ENCODE data around the gene ATP5PD.
"Not testable (repeated sequence)": the region's sequence is repeated elsewhere in the genome, so short reads cannot be mapped to it uniquely, and the experiment has no call there.

ATP5PD gene

DNA sequence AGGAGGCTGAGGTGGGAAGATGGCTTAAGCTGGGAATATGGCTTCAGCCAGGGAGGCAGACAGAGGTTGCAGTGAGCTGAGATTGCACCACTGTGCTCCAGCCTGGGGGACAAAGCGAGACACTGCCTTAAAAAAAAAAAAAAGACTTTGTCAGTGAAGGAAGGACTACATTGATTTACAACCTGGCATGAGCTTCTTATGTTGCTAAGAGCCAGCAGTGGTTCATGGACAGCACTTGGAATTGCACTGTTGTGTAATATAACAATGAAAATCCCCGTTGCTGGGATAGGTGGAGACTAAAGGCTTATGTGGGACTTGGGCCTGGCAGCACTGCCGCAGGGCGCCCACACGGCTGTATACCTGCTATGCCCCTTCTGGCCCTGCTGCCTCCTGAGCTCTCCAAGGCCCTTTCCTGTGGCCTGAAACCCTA is 26.9 kb upstream of the ATP5PD start:
- H2AFZ ChIP-seq (ENCODE audit: low read depth, low read length), result no peak overlapping the region
- WGBS, result 75% methylated on average over 5 of the region's 5 CpGs
- H4K91ac ChIP-seq (ENCODE audit: low read length), result no peak overlapping the region
- H3K79me1 ChIP-seq (replicated peaks; ENCODE audit: low read length, poor library complexity, severe bottlenecking), result peaks cover 2% of the 10 kb centered on the region
- H3K9me3 ChIP-seq (ENCODE audit: control insufficient read depth, low read length), result no peaks in the 10 kb centered on the region
- no peak overlapping the region for H3K4me2 ChIP-seq (ENCODE audit: low read length, poor library complexity, severe bottlenecking)
- DNase-seq, result peak; percentile 66
- H3K14ac ChIP-seq (ENCODE audit: low read length in 2 of 2), result no peak overlapping the region
- H3K18ac ChIP-seq (ENCODE audit: low read depth in 1 of 2, low read length in 2 of 2), result peak overlapping the region in 1 of 2 experiments; percentile 72
- peaks cover 0 to 2% of the 10 kb centered on the region in 2 experiments for H3K36me3 ChIP-seq (ENCODE audit: control insufficient read depth in 1 of 2, insufficient read depth in 2 of 2, low read depth in 1 of 2, low read length in 2 of 2)
- H2BK5ac ChIP-seq (ENCODE audit: low read depth, low read length, poor library complexity, severe bottlenecking), result no peak overlapping the region
- H3K27ac ChIP-seq (ENCODE audit: low read length, poor library complexity, severe bottlenecking), result no peak overlapping the region
- H3K27me3 ChIP-seq (ENCODE audit: control insufficient read depth in 1 of 2, insufficient read depth in 1 of 2, low read length in 2 of 2), result no peaks in the 10 kb centered on the region
- H3K23ac ChIP-seq (ENCODE audit: low read length in 2 of 2), result no peak overlapping the region
- no peak overlapping the region for H3K9ac ChIP-seq (ENCODE audit: low read length)
- H4K8ac ChIP-seq (ENCODE audit: low read length), result no peak overlapping the region
- H3K4ac ChIP-seq (ENCODE audit: low read depth in 1 of 2, low read length in 2 of 2), result no peak overlapping the region
- peak overlapping the region; percentile 39 for H2AK5ac ChIP-seq (ENCODE audit: low read length, severe bottlenecking)
- H2BK120ac ChIP-seq (ENCODE audit: low read depth, low read length), result no peak overlapping the region
- peak overlapping the region in 1 of 2 experiments; percentile 63 for H2BK12ac ChIP-seq (ENCODE audit: low read length in 2 of 2)
- H3K4me1 ChIP-seq (ENCODE audit: control insufficient read depth, insufficient read depth, low read depth, low read length), result peaks cover 22% of the 10 kb centered on the region
- H2BK15ac ChIP-seq (ENCODE audit: low read depth, poor library complexity, severe bottlenecking), result no peak overlapping the region
- H3K4me3 ChIP-seq (ENCODE audit: insufficient read depth in 1 of 2, low read depth in 1 of 2, low read length in 2 of 2), result no peak overlapping the region

DNA sequence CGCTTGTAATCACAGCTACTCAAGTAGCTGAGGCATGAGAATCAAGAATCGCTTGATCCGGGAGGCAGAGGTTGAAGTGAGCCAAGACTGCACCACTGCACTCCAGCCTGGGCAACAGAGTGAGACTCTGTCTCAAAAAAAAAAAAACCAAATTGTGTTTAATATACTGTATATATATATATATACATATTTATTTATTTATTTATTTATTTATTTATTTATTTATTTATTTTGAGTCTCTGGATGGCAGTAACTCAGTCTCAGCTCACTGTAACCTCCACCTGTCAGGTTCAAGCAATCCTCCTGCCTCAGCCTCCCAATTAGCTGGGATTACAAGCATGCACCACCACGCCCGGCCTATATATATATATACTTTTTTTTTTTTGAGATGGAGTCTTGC is 26.1 kb upstream of the ATP5PD start:
- H3K4me2 ChIP-seq (ENCODE audit: low read length, poor library complexity, severe bottlenecking); H3K36me3 ChIP-seq (ENCODE audit: control insufficient read depth in 1 of 2, insufficient read depth in 2 of 2, low read depth in 1 of 2, low read length in 2 of 2); H3K4ac ChIP-seq (ENCODE audit: low read depth in 1 of 2, low read length in 2 of 2); H4K91ac ChIP-seq (ENCODE audit: low read length); H2AK5ac ChIP-seq (ENCODE audit: low read length, severe bottlenecking); H2BK12ac ChIP-seq (ENCODE audit: low read length in 2 of 2); H2BK5ac ChIP-seq (ENCODE audit: low read depth, low read length, poor library complexity, severe bottlenecking); H3K4me3 ChIP-seq (ENCODE audit: insufficient read depth in 1 of 2, low read depth in 1 of 2, low read length in 2 of 2); H3K9ac ChIP-seq (ENCODE audit: low read length); H2BK15ac ChIP-seq (ENCODE audit: low read depth, poor library complexity, severe bottlenecking); H3K18ac ChIP-seq (ENCODE audit: low read depth in 1 of 2, low read length in 2 of 2); H4K8ac ChIP-seq (ENCODE audit: low read length); H3K23ac ChIP-seq (ENCODE audit: low read length in 2 of 2); H3K9me3 ChIP-seq (ENCODE audit: control insufficient read depth, low read length); H3K79me1 ChIP-seq (replicated peaks; ENCODE audit: low read length, poor library complexity, severe bottlenecking); H2BK120ac ChIP-seq (ENCODE audit: low read depth, low read length); H3K14ac ChIP-seq (ENCODE audit: low read length in 2 of 2); H3K27me3 ChIP-seq (ENCODE audit: control insufficient read depth in 1 of 2, insufficient read depth in 1 of 2, low read length in 2 of 2); H2AFZ ChIP-seq (ENCODE audit: low read depth, low read length); H3K27ac ChIP-seq (ENCODE audit: low read length, poor library complexity, severe bottlenecking); DNase-seq: not testable (repeated sequence)
- 97% methylated on average over 3 of the region's 5 CpGs for WGBS
- H3K4me1 ChIP-seq (ENCODE audit: control insufficient read depth, insufficient read depth, low read depth, low read length), result peaks cover 19% of the 10 kb centered on the region

DNA sequence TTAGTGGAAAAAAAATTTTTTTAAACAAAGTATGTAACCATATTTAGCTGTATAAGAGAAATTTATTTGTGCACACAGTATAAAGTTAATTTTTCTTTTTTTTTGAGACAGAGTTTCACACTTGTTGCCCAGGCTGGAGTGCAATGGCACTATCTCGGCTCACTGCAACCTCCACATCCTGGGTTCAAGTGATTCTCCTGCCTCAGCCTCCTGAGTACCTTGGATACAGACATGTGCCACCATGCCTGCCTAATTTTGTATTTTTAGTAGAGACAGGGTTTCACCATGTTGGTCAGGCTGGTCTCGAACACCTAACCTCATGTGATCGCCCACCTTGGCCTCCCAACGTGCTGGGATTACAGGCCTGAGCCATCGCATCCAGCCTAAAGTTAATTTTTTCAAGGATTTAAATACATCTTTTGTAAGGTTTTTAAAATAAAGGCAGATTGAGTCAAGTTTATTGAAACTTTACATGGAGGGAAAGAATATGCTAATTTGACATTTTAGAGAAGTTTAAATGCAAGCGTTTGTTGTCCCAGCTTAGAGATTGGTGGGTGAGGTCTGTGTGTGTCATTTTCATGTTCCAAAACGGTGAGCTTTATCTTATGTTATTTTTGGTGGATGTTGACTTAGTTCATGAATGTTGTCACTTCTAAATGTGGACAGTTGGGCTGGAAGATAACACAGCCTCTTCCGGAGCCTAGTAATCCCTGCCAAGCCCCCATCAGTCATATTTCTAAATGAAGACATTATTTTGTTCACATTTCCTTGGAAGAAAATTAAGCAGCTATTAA is 24.9 kb upstream of the ATP5PD start:
- not testable (repeated sequence) for H3K4ac ChIP-seq (ENCODE audit: low read depth in 1 of 2, low read length in 2 of 2); H3K79me1 ChIP-seq (replicated peaks; ENCODE audit: low read length, poor library complexity, severe bottlenecking); H2BK5ac ChIP-seq (ENCODE audit: low read depth, low read length, poor library complexity, severe bottlenecking); H2AK5ac ChIP-seq (ENCODE audit: low read length, severe bottlenecking); H3K36me3 ChIP-seq (ENCODE audit: control insufficient read depth in 1 of 2, insufficient read depth in 2 of 2, low read depth in 1 of 2, low read length in 2 of 2); H3K9ac ChIP-seq (ENCODE audit: low read length); H3K4me1 ChIP-seq (ENCODE audit: control insufficient read depth, insufficient read depth, low read depth, low read length); H2AFZ ChIP-seq (ENCODE audit: low read depth, low read length); H2BK12ac ChIP-seq (ENCODE audit: low read length in 2 of 2); H4K91ac ChIP-seq (ENCODE audit: low read length); H2BK15ac ChIP-seq (ENCODE audit: low read depth, poor library complexity, severe bottlenecking); H3K9me3 ChIP-seq (ENCODE audit: control insufficient read depth, low read length); H4K8ac ChIP-seq (ENCODE audit: low read length); H2BK120ac ChIP-seq (ENCODE audit: low read depth, low read length); H3K18ac ChIP-seq (ENCODE audit: low read depth in 1 of 2, low read length in 2 of 2); H3K4me2 ChIP-seq (ENCODE audit: low read length, poor library complexity, severe bottlenecking); H3K14ac ChIP-seq (ENCODE audit: low read length in 2 of 2); H3K4me3 ChIP-seq (ENCODE audit: insufficient read depth in 1 of 2, low read depth in 1 of 2, low read length in 2 of 2); H3K27ac ChIP-seq (ENCODE audit: low read length, poor library complexity, severe bottlenecking); H3K27me3 ChIP-seq (ENCODE audit: control insufficient read depth in 1 of 2, insufficient read depth in 1 of 2, low read length in 2 of 2); DNase-seq; H3K23ac ChIP-seq (ENCODE audit: low read length in 2 of 2)
- 93% methylated on average over 7 of the region's 8 CpGs for WGBS

DNA sequence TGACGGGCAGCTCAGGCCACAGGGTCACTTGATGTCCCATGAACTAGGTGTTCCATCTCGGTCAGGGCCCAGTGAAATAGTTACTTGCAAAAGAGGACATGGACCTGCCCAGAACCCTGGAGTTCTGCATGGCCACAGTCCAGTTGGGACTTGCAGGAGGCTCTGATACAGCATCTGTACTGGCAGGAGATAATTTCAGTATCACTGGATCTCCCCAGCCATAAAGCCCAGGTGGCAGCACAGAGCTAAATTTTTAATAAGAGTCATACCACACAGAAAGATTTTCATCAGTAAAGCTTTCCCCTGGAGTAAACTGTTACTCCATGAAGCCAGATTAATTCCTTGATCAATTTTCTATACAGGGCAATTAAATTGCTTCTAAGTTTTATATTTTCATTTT is 23.0 kb upstream of the ATP5PD start:
- peaks cover 7% of the 10 kb centered on the region in 2 experiments for H3K36me3 ChIP-seq (ENCODE audit: control insufficient read depth in 1 of 2, insufficient read depth in 2 of 2, low read depth in 1 of 2, low read length in 2 of 2)
- no peak overlapping the region for H3K23ac ChIP-seq (ENCODE audit: low read length in 2 of 2)
- H2BK5ac ChIP-seq (ENCODE audit: low read depth, low read length, poor library complexity, severe bottlenecking), result no peak overlapping the region
- H3K4ac ChIP-seq (ENCODE audit: low read depth in 1 of 2, low read length in 2 of 2), result no peak overlapping the region
- no peaks in the 10 kb centered on the region for H3K9me3 ChIP-seq (ENCODE audit: control insufficient read depth, low read length)
- no peak overlapping the region for H2AFZ ChIP-seq (ENCODE audit: low read depth, low read length)
- no peak overlapping the region for H3K18ac ChIP-seq (ENCODE audit: low read depth in 1 of 2, low read length in 2 of 2)
- H3K4me3 ChIP-seq (ENCODE audit: insufficient read depth in 1 of 2, low read depth in 1 of 2, low read length in 2 of 2), result no peak overlapping the region
- H3K4me2 ChIP-seq (ENCODE audit: low read length, poor library complexity, severe bottlenecking), result no peak overlapping the region
- H3K79me1 ChIP-seq (replicated peaks; ENCODE audit: low read length, poor library complexity, severe bottlenecking), result peaks cover 5% of the 10 kb centered on the region
- no peak overlapping the region for H4K8ac ChIP-seq (ENCODE audit: low read length)
- no peak overlapping the region for H4K91ac ChIP-seq (ENCODE audit: low read length)
- no peak overlapping the region for H3K9ac ChIP-seq (ENCODE audit: low read length)
- H3K27me3 ChIP-seq (ENCODE audit: control insufficient read depth in 1 of 2, insufficient read depth in 1 of 2, low read length in 2 of 2), result no peaks in the 10 kb centered on the region
- WGBS, result 98% methylated on average over 2 of the region's 2 CpGs
- H2AK5ac ChIP-seq (ENCODE audit: low read length, severe bottlenecking), result peak overlapping the region; percentile 69
- H2BK12ac ChIP-seq (ENCODE audit: low read length in 2 of 2), result no peak overlapping the region
- peak; percentile 34 for DNase-seq
- no peak overlapping the region for H2BK120ac ChIP-seq (ENCODE audit: low read depth, low read length)
- peaks cover 12% of the 10 kb centered on the region for H3K4me1 ChIP-seq (ENCODE audit: control insufficient read depth, insufficient read depth, low read depth, low read length)
- H3K27ac ChIP-seq (ENCODE audit: low read length, poor library complexity, severe bottlenecking), result no peak overlapping the region
- no peak overlapping the region for H2BK15ac ChIP-seq (ENCODE audit: low read depth, poor library complexity, severe bottlenecking)
- no peak overlapping the region for H3K14ac ChIP-seq (ENCODE audit: low read length in 2 of 2)
